Activated naive CD4-positive, alpha-beta T cell treated with anti-CD3 and anti-CD28 coated beads for 36 hours (primary cell): ENCODE measurements around the gene ST14. TPM values are rescaled to one million over a fixed set of nuclear protein-coding genes. Genes with fewer than 3 reads are reported as not detected.
A peak's percentile ranks its signal among the peaks of the same experiment; 100 is the strongest.

Experiments
- CTCF ChIA-PET: fragments of 350-600 bp; sonication (Branson Sonifier 250); formaldehyde crosslinking; loops from one replicate; lab custom pipeline; 2021; ENCODE audit warnings: antibody characterized with exemption; lab: Charles Lee
- DNase-seq: peaks from one replicate; pipeline ENCODE4 v3.0.0-alpha.2; 2020
- H3K27ac Mint-ChIP-seq: one replicate; pipeline ENCODE4 v1.8.0; 2021; ENCODE audit warnings: mild to moderate bottlenecking, mixed read lengths
- H3K27me3 Mint-ChIP-seq: one replicate; pipeline ENCODE4 v1.8.0; 2021; ENCODE audit warnings: low read depth, mixed read lengths
- H3K36me3 Mint-ChIP-seq: one replicate; pipeline ENCODE4 v1.8.0; 2021; ENCODE audit warnings: low read depth, mixed read lengths
- H3K4me1 Mint-ChIP-seq: one replicate; pipeline ENCODE4 v1.8.0; 2021; ENCODE audit warnings: low read depth, mixed read lengths
- H3K4me3 Mint-ChIP-seq: one replicate; pipeline ENCODE4 v1.8.0; 2021; ENCODE audit warnings: mild to moderate bottlenecking, moderate library complexity, mixed read lengths
- H3K9me3 Mint-ChIP-seq: one replicate; pipeline ENCODE4 v1.8.0; 2021; ENCODE audit warnings: mixed read lengths
- intact Hi-C: fragments of 100-400 bp; cut with micrococcal nuclease; formaldehyde crosslinking; loops from one replicate; pipeline ENCODE4 v1.15.1; 2023
- total RNA-seq, 2 experiments: library from RNA; stranded (reverse); gene quantifications; one replicate each; pipeline ENCODE4 v1.2.3, GENCODE V29; 2021

The ST14 gene
- total RNA-seq, 2 experiments from 2014 or later = not detected

DNA sequence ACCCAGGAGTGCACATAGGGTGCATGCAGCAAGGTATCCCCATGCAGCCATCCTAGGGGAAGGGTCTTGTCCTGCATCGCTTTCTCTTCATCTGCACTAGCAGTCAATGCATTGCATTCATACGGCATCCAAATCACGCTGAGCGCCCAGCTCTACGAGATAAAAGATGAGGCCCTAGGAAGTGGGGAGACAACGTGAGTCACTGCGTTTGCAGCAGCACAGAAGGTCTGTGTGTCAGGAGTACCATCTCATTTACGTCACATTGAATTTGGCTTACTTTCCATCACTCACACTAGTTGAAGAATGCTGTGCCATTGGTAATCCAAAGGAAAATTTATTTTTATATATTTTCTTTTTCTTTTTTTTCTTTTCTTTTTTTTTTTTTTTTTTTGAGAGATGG is 2.5 kb upstream of the ST14 start:
- peaks cover 36% of the 10 kb centered on the region for H3K27me3 Mint-ChIP-seq
- no peak overlapping the region for H3K27ac Mint-ChIP-seq
- no peak for DNase-seq
- no peaks in the 10 kb centered on the region for H3K36me3 Mint-ChIP-seq
- no peaks in the 10 kb centered on the region for H3K9me3 Mint-ChIP-seq
- H3K4me1 Mint-ChIP-seq = peaks cover 14% of the 10 kb centered on the region
- intact Hi-C loops = no loop called here
- no peak overlapping the region for H3K4me3 Mint-ChIP-seq
- CTCF ChIA-PET = interaction anchor here (0.6 kb wide), 1 partner anchor 434 kb away, joined by 5 read pairs; no protein-coding TSS in a partner anchor

DNA sequence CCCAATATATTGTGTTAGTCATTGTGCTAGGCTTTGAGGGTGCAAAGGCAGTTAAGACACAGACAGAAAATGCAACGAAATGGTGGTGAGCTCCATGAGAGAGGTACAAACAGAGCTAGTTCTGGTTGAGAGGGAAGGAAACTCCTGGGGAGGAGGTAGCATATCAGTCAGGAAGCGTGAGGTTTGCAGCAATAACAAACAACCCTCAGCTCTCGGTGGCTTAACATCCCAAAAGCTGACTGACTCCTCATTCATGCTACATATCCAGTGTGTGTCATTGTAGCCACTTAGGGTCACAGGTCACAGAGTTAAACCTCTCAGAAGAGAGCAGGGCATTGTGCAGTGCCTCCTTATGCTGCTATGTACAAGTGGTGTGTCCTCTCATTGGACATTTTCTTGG is 1.7 kb upstream of the ST14 start:
- DNase-seq = no peak
- intact Hi-C loops = no loop called here
- CTCF ChIA-PET = no interaction called here
- no peak overlapping the region for H3K4me3 Mint-ChIP-seq
- peaks cover 42% of the 10 kb centered on the region for H3K27me3 Mint-ChIP-seq
- H3K36me3 Mint-ChIP-seq = no peaks in the 10 kb centered on the region
- H3K27ac Mint-ChIP-seq = no peak overlapping the region
- H3K9me3 Mint-ChIP-seq = no peaks in the 10 kb centered on the region
- H3K4me1 Mint-ChIP-seq = peaks cover 14% of the 10 kb centered on the region

DNA sequence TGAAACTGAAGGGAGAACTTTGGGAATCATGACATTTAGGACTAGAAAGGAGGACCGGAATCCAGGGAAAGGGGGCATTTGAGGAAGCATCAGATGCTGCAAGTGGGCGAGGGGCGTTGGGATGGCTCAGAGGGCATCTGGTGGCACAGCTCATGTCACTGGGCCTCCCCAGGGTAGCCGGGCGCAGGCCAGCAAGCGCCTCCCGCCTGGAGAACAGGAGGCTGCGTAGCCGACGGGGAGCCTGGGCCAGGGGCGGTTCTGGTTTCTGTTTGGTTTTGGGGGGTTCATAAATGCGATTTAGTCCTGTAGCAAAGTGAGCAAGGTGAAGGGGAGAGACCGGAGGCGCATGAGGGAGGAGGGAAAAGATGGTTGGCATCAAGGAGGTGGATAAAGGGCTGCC is 443 bp upstream of the ST14 start:
- Mint-ChIP-seq H3K4me1 (peaks cover 14% of the 10 kb centered on the region), H3K27me3 (peaks cover 49% of the 10 kb centered on the region), H3K36me3 (no peaks in the 10 kb centered on the region), H3K4me3 (peak overlapping the region; percentile 30), H3K9me3 (no peaks in the 10 kb centered on the region), H3K27ac (no peak overlapping the region)
- intact Hi-C loops = no loop called here
- DNase-seq = no peak
- CTCF ChIA-PET = no interaction called here

DNA sequence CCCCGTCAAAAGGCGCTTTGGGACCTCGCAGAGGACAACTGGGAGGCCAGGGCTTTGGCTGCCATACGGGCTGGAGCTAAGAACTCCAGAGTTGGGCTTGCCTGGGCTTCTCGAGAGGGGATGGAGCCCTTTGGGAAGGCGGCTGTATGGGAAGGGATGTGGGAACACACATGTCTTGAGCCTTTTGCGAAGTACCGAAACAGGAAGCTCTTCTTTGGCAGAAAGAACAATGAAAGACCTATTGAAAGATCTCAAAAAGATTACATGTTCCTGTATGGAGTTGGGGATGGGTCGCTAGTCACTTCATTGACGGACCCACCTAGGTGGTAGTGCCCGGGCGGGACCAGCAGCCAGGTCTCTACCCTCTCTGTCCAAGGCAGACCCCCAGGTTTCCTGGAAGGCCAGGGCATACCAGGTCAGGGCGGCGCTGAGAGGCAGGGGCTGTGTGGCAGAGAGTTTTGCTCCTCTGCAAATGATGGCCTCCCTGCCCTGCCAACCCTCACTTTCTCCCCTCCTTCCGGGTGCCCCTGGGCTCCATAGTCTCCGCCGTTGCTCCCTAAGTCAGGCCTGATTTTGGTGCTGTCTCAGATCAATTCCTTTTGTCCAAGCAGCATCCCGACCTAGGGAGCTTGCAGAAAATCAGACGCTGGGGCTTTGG is 1.0 kb downstream of the ST14 start:
- no peak overlapping the region for H3K27ac Mint-ChIP-seq
- peaks cover 49% of the 10 kb centered on the region for H3K27me3 Mint-ChIP-seq
- H3K4me1 Mint-ChIP-seq = peaks cover 14% of the 10 kb centered on the region
- peak overlapping the region; percentile 45 for H3K4me3 Mint-ChIP-seq
- no peaks in the 10 kb centered on the region for H3K36me3 Mint-ChIP-seq
- DNase-seq = no peak
- CTCF ChIA-PET = no interaction called here
- no peaks in the 10 kb centered on the region for H3K9me3 Mint-ChIP-seq
- intact Hi-C loops = no loop called here

DNA sequence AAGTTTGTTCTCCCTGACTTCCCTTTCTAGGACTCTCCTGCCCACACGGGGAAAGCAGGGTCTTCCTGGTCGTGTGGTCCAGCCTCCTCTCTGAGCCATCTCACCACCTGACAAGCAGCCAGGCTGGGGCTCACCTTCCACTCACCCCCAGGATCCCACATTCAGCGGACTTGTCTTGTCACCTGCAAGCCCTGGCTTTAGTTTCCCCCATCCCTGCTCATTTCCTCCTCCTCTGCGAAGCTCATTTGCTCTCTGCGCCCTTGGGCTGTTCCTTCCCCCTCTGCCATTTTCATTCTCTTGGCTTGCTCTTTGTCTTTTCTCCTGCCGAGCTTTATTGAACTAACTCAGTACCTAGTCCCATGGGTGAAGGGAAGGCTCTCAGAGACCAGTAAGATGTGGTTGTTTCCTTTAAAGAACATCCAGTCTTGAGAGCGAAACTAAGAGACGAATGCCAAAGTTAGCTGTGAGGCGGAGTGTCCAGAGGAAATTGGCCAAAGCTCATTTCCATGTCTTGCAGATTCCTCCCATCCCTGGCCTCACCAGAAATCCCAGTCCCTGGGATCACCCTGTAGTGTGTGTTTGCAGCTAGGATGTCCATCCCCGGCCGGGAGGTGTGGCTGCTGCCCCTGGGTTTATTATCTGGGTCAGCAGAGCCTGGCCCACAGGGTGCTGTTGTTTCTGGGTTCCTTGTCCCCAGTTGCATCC is 2.0 kb downstream of the ST14 start:
- no peak overlapping the region for H3K4me3 Mint-ChIP-seq
- CTCF ChIA-PET = no interaction called here

DNA sequence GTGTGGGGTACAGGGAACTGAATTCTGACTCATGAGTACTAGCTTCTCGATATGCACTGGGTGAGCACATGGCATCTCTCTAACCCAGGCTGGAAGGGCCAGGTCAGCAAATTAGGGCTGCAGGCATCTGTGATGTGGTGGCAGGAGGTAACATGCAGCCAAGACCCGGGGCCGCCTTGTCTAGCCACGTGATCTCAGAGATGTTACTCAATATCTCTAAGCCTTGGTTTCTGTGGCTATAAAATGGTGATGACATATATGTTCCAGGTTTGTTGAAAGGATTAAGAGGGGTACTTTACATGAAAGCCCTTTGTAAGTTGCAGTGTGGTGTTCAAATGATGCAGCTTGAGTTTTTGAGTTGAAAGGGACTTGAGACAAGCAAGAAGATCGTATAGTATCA is 3.2 kb downstream of the ST14 start:
- CTCF ChIA-PET = interaction anchor here (1.0 kb wide), 1 partner anchor 11 kb away, joined by 3 read pairs; no protein-coding TSS in a partner anchor
- no peak for DNase-seq
- no peaks in the 10 kb centered on the region for H3K36me3 Mint-ChIP-seq
- H3K4me1 Mint-ChIP-seq = peaks cover 14% of the 10 kb centered on the region
- no peak overlapping the region for H3K4me3 Mint-ChIP-seq
- no peak overlapping the region for H3K27ac Mint-ChIP-seq
- H3K9me3 Mint-ChIP-seq = no peaks in the 10 kb centered on the region
- H3K27me3 Mint-ChIP-seq = peaks cover 51% of the 10 kb centered on the region
- intact Hi-C loops = no loop called here

More for the DNA sequence above, 2.0 kb downstream of the ST14 start:
- DNase-seq = no peak
- peaks cover 14% of the 10 kb centered on the region for H3K4me1 Mint-ChIP-seq
- intact Hi-C loops = no loop called here
- H3K27me3 Mint-ChIP-seq = peaks cover 53% of the 10 kb centered on the region
- no peaks in the 10 kb centered on the region for H3K9me3 Mint-ChIP-seq
- H3K36me3 Mint-ChIP-seq = no peaks in the 10 kb centered on the region
- H3K27ac Mint-ChIP-seq = no peak overlapping the region

DNA sequence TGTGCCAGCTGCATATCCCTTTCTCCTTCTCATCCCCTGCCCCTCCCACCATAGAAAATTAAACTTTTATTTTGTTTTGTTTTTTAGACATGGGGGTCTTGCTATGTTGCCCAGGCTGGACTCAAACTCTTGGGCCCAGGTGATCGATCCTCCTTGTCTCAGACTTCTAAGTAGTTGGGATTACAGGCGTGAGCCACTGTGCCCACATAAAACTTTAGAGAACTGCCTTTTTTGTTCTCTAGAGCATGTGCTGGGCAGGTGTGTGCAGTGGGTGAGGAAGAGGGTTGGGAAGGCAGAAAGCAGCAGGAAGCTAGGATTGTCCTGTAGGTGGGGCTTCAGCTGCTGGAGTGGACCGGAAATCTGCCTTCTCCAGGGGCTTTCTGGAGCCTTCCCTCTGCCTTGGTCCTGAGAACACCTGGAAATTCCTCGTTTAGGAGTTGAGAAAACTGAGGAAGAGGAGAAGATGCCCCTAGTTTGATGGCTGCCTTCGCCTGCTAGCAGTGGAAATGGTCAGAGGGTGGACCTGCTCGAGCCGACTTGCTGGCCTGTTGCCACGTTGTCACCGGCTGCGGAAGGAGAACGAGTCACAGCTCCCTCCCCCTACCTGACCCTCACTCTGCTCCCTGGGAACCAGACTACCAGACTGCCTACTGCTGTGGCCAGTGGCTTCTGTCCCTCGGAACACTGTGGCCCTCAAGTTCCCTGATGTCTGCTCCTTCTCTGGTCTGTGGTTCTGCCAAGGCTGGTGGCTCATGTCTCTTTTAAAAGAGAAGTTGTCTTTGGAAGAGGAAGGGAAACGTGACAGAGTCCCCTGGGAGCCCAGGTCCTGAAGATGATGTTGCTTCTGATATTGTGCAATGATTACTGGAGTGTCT is 4.0 kb downstream of the ST14 start:
- Mint-ChIP-seq H3K9me3 (no peaks in the 10 kb centered on the region), H3K36me3 (no peaks in the 10 kb centered on the region), H3K27ac (no peak overlapping the region), H3K4me3 (no peak overlapping the region), H3K27me3 (peaks cover 49% of the 10 kb centered on the region), H3K4me1 (peaks cover 14% of the 10 kb centered on the region)
- intact Hi-C loops = no loop called here
- DNase-seq = no peak
- CTCF ChIA-PET = interaction anchor here (1.0 kb wide), 1 partner anchor 12 kb away, joined by 3 read pairs; no protein-coding TSS in a partner anchor

DNA sequence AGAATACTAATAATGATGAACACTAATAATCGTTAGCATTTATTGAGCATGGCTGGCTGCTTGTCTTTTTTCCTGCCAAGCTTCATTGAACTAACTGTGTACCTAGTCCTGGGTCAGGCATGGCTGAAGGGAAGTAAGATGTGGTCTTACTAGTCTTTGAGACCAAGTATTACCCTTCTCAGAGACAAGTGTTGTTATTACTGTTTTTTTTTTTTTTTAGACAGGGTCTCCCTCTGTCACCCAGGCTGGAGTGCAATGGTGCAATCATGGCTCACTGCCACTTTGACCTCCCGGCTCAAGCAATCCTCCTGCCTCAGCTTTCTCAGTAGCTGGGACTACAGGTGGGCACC is 4.6 kb downstream of the ST14 start:
- no peak overlapping the region for H3K4me3 Mint-ChIP-seq
- H3K9me3 Mint-ChIP-seq = no peaks in the 10 kb centered on the region
- H3K36me3 Mint-ChIP-seq = no peaks in the 10 kb centered on the region
- CTCF ChIA-PET = no interaction called here
- peaks cover 10% of the 10 kb centered on the region for H3K4me1 Mint-ChIP-seq
- no peak for DNase-seq
- intact Hi-C loops = no loop called here
- peaks cover 43% of the 10 kb centered on the region for H3K27me3 Mint-ChIP-seq
- H3K27ac Mint-ChIP-seq = no peak overlapping the region

DNA sequence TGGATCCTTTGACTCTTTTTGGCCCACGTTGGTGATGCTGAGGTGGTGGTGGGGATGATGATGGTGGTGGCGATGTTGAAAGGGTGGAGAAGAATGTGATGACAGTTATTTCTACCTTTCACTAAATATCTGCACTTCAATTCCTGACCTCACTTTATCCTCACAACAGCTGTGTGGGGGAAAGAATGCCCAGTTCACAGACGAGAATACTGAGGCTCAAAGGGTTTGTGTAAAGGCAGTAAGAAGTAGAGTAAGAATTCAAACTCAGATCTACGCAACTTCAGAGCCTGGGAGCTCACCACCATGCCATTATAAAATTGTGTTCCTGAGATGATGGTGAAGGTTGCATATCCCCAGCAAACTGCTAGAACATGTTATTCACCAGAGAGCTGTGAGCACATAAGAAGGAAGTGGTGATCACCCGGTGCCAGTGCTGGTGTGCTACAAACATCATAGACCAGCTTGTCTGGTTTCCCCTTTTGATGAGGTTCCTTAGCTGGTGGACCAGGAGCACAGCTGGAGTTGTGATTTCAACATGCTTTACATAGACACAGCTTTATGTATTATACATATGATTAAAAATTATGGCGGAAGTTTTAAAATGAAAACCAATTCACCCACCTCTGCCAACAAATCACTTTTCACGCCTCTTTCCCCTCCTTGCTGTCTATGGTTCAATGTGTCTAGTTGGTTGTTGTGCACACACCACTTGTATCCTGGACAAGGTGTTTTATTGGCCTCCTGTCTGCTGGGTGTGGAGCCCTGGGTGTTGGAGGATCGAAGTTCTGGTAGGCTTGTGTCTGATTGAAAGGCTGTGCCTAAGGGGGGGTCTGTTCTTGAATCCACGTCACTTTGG is 6.2 kb downstream of the ST14 start:
- H3K9me3 Mint-ChIP-seq = no peaks in the 10 kb centered on the region
- H3K27ac Mint-ChIP-seq = no peak overlapping the region
- no peak overlapping the region for H3K4me3 Mint-ChIP-seq
- CTCF ChIA-PET = interaction anchor here (1.0 kb wide), 1 partner anchor 10 kb away, joined by 3 read pairs; no protein-coding TSS in a partner anchor
- intact Hi-C loops = no loop called here
- no peak for DNase-seq
- H3K36me3 Mint-ChIP-seq = no peaks in the 10 kb centered on the region
- H3K4me1 Mint-ChIP-seq = peaks cover 4% of the 10 kb centered on the region
- peaks cover 34% of the 10 kb centered on the region for H3K27me3 Mint-ChIP-seq

DNA sequence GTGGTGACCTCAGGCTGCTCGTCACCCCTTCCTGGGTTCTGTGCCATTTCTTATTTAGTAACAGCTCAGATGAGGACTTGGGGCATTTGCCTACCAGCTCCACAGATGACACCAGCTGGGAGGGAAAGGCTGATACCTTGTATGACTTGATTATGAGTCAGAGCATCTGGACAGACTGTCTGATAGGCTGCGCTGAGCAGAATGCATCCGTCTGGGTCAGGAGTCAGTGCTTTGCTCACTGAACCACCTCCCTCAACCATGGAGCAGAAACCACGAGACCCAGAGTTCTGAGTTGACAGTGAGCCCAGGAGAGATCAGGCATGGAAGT is 6.8 kb downstream of the ST14 start:
- no peaks in the 10 kb centered on the region for H3K9me3 Mint-ChIP-seq
- peaks cover 29% of the 10 kb centered on the region for H3K27me3 Mint-ChIP-seq
- no peak for DNase-seq
- intact Hi-C loops = no loop called here
- no peaks in the 10 kb centered on the region for H3K36me3 Mint-ChIP-seq
- H3K4me1 Mint-ChIP-seq = peaks cover 3% of the 10 kb centered on the region
- CTCF ChIA-PET = interaction anchor here (1.0 kb wide), 1 partner anchor 9 kb away, joined by 3 read pairs; no protein-coding TSS in a partner anchor
- H3K27ac Mint-ChIP-seq = no peak overlapping the region
- no peak overlapping the region for H3K4me3 Mint-ChIP-seq

DNA sequence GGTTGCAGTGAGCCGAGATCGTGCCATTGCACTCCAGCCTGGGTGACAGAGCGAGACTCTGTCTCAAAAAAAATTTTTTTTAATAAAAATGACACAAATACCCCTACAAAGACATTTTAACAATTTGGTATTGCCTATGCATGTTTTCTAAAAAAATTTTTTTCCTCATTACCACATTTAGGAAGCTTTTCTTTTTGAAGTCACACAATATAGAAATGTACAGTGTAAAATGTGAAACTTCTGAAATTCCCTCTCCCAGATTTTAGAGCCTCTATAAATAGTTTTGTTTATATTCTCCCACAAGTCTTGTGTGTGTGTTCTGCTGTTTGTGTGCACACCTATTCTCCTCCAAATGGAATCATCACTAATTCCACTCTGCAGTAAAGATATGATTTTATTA is 7.6 kb downstream of the ST14 start:
- Mint-ChIP-seq H3K27me3 (peaks cover 22% of the 10 kb centered on the region), H3K36me3 (no peaks in the 10 kb centered on the region), H3K9me3 (no peaks in the 10 kb centered on the region), H3K27ac (no peak overlapping the region), H3K4me1 (no peaks in the 10 kb centered on the region), H3K4me3 (no peak overlapping the region)
- DNase-seq = no peak
- CTCF ChIA-PET = no interaction called here
- intact Hi-C loops = no loop called here

DNA sequence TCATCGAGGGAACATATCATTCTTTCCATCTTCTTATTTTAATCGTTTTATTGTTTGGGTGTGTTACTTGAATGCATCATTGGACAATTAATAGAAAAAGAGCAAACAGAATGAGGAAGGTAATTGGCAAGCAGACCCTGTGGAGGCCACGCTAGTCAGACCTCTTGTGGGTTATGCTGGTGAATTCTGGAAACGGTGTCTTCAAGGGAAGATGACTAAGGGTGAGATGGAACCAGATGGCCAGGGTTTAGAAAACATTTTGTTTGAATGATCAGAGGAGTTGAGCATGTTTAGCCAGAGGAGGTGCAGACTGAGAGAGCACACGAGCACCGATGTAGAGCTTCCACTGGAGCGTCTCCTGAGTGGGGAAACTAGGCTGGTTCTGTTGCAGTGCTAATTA is 8.5 kb downstream of the ST14 start:
- no peak for DNase-seq
- H3K36me3 Mint-ChIP-seq = no peaks in the 10 kb centered on the region
- intact Hi-C loops = no loop called here
- no peaks in the 10 kb centered on the region for H3K9me3 Mint-ChIP-seq
- H3K4me3 Mint-ChIP-seq = no peak overlapping the region
- H3K27ac Mint-ChIP-seq = no peak overlapping the region
- CTCF ChIA-PET = no interaction called here
- H3K4me1 Mint-ChIP-seq = no peaks in the 10 kb centered on the region
- H3K27me3 Mint-ChIP-seq = peaks cover 14% of the 10 kb centered on the region
